GM18526 (cell line): ENCODE data around the gene TNFSF12.

Experiments
- POLR2A ChIP-seq: IDR thresholded peaks from 3 replicates; pipeline ENCODE4 v1.6.1; 2011; ENCODE audit not compliant: insufficient read length; ENCODE audit errors: extremely low read depth

TNFSF12 gene

GRCh38 chr17:7523033-7523432 lies 25.8 kb upstream of the TNFSF12 start:
- no peak for TF ChIP-seq POLR2A

GRCh38 chr17:7528842-7529241 lies 20.0 kb upstream of the TNFSF12 start:
- no peak for TF ChIP-seq POLR2A

- no peak for TF ChIP-seq POLR2A
These were observed 18.6 kb upstream of the TNFSF12 start for GRCh38 chr17:7530023-7530900.

GRCh38 chr17:7538050-7538449 lies 10.8 kb upstream of the TNFSF12 start:
- TF ChIP-seq POLR2A, result no peak

GRCh38 chr17:7538891-7539545 lies 9.8 kb upstream of the TNFSF12 start:
- TF ChIP-seq POLR2A, result no peak

GRCh38 chr17:7541074-7541621 lies 7.7 kb upstream of the TNFSF12 start:
- no peak for TF ChIP-seq POLR2A

- no peak for TF ChIP-seq POLR2A
These were observed 3.9 kb upstream of the TNFSF12 start for GRCh38 chr17:7544911-7545310.

GRCh38 chr17:7549401-7550055 lies 670 bp downstream of the TNFSF12 start:
- no peak for TF ChIP-seq POLR2A

GRCh38 chr17:7550344-7550743 lies 1.5 kb downstream of the TNFSF12 start:
- TF ChIP-seq POLR2A, result no peak

- no peak for TF ChIP-seq POLR2A
These were observed 2.5 kb downstream of the TNFSF12 start for GRCh38 chr17:7551396-7551795.

- TF ChIP-seq POLR2A, result no peak
These were observed 3.8 kb downstream of the TNFSF12 start for GRCh38 chr17:7552621-7553051.

- no peak for TF ChIP-seq POLR2A
These were observed 4.5 kb downstream of the TNFSF12 start for GRCh38 chr17:7553356-7553755.

- TF ChIP-seq POLR2A, result no peak
These were observed 6.6 kb downstream of the TNFSF12 start for GRCh38 chr17:7555320-7555948.

GRCh38 chr17:7556627-7557026 lies 7.8 kb downstream of the TNFSF12 start:
- TF ChIP-seq POLR2A, result no peak

GRCh38 chr17:7557147-7557764 lies 8.4 kb downstream of the TNFSF12 start:
- TF ChIP-seq POLR2A, result no peak
